ENCODE results near the gene HYAL3. TPM values are rescaled to one million over a fixed set of nuclear protein-coding genes. Genes with fewer than 3 reads are reported as not detected.

HYAL3 gene
- total and polyA plus RNA-seq, 10 of the 15 experiments (the other 5 are each of a cell fraction or from before 2014, with no cell fraction given), result 0.37 to 4.2 (median 2.8) TPM

DNA sequence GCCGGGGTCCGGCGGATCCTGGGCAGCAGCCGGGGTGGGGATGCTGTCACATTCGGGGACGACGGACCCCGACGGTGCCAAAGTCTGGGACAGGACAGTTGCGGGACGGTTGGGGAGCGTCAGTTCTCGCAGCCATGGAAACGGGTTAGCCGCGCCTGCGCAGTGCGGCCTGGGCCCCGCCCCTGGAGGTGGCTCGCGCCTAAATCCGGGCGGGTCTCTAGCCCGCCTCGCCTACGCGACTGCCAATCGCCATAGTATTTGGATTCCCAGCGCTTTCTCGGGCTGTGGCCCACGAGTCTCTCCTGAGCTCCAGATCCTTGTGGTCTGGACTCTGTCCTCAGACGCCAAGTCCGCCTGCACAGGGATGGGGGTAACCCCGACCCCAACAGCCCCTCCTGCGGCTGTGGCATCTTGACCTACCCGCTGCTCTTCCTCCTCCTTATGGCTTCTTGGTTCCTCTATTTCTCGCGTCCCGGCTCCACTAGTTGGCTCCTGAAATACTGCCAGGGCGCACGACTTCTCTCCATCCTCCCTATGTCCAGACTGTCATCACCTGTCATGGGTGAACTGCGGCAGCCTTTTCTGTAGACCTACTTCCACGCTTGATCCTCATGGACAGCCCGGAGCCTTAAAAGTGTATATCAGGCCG, 46.5 kb upstream of the HYAL3 start, which contains the start of gene ZMYND10 (continued):
- no peak for TF ChIP-seq USF1 (IDR thresholded peaks at IDR 0.05; ENCODE audit: borderline replicate concordance, extremely low read length, insufficient read depth, low read depth, low read length)
- TF ChIP-seq ZNF274 (IDR thresholded peaks at IDR 0.05; ENCODE audit: insufficient read depth, insufficient read length), result no peak
- no peak for TF ChIP-seq SRF (IDR thresholded peaks at IDR 0.05; ENCODE audit: low read depth in 2 of 2, low read length in 2 of 2)
- TF ChIP-seq BCL3 (IDR thresholded peaks at IDR 0.05; ENCODE audit: borderline replicate concordance, insufficient read depth, low read depth, low read length, poor library complexity, severe bottlenecking), result no peak
- TF ChIP-seq ZSCAN29 (IDR thresholded peaks at IDR 0.05), result no peak
- no peak for TF ChIP-seq HDGF (IDR thresholded peaks at IDR 0.05)
- TF ChIP-seq CREB1 (IDR thresholded peaks at IDR 0.05; ENCODE audit: low read depth), result no peak
- TF ChIP-seq STAT3 (IDR thresholded peaks at IDR 0.05; ENCODE audit: low read depth, low read length), result no peak
- no peak for TF ChIP-seq ZBTB33 (IDR thresholded peaks at IDR 0.05)

All from GM12878 (cell line).